NCI-H128 (cell line): Measurements from ENCODE around the gene HBP1.
"Not testable (repeated sequence)": the region's sequence is repeated elsewhere in the genome, so short reads cannot be mapped to it uniquely, and the experiment has no call there.

Experiments used
- DNase-seq: peaks from one replicate; lab custom pipeline; 2025; ENCODE audit not compliant: unreplicated experiment; lab: John Stamatoyannopoulos, UW

HBP1 gene

DNA sequence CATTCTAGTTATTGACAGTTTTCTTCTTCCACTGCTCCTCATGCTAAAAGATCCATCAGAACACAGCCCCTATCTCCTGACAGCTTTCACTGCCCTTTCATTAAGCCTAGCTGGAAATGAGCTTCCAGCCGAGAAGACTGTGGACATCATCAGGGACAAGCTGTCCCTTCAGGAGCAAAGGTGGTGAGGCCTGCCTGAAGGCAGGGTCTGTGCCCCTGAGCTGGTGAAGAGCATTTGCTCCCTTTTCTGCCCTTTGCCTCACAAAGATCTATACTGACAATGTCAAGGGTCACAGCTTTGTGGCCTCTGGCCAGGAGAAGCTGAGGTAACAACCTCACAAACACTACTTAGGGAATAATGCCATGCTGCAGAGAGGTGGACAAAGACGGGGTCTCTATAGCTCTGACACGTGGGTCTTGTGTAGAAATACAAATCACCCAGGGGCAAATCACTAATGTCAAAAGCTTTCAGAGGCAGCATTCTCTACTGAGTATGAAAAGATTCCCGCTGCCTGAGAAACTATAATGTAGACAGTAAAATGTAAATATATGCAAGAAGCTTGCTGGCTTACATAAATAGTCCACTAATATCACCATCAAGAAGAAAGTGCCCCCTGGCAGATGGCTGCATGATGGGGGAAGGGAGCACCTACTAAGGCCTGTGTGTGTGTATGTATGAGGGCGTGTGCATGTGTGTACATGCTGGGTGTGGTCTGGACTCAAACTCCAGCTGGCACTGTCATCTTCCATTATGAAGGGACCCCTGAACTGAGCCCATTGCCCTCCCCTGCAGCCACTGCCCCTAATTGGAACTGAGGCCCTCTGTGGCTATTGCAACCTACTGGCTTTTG lies 55.8 kb downstream of the HBP1 start:
- DNase-seq = no peak

DNA sequence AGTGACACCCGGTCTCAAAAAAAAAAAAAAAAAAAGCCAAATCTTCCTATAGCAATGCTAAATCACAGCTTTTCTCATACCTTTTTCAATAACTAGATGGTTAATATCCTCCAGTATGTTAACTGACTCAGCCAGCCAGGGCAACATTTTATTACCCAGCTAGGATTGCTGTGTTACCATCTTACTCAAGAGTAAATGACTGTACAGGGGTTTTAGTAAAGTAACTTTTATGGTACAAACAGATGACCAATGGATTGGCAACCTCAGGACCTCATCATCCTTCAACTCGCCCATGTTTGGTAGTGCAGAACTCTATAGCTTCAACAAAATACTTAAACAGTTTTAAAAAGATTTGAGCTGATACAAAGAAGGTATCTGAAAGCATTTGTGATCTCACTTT lies 59.5 kb downstream of the HBP1 start:
- no peak for DNase-seq

DNA sequence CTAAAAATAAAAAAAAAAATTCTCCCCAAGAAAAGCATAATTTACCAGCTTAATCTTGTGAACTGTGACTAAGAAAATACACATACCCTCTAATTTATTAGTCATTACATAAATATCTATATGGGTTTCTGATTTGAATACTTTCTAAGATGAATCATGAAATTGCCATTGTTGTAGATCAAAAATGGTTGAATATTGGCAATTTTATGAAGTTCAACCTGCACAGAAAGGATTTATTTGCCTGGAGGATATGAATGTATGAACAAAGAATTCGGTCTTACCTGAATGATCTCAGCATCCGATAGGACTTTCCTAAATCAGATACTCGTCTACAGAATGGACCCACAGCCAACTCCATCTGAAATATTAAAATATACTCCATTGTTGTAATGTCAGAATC lies 61.5 kb downstream of the HBP1 start:
- no peak for DNase-seq

DNA sequence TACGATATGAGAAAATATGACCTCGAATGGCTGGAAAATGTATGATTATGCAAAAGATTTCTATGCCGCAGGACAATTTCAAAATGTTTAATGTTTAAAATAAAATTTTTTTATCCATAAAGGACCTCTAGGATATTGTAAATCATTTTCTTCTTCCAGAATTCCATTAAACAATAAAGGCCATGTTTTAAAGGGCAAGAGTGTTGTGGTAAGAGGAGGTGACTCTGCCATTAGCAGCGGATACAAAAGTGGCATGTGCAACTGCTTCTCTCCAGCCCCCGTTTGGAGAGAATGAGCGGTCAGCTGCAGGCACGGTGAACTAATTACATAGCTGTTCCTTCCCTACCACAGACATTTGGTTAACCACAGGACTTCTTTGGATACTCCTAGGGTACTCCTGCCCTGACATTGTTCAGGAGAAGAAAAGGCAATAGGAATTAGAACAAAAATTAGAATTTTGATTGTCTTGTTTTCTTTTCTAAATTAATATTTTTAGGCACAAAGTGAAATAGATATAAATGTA lies 63.8 kb downstream of the HBP1 start:
- DNase-seq = no peak

DNA sequence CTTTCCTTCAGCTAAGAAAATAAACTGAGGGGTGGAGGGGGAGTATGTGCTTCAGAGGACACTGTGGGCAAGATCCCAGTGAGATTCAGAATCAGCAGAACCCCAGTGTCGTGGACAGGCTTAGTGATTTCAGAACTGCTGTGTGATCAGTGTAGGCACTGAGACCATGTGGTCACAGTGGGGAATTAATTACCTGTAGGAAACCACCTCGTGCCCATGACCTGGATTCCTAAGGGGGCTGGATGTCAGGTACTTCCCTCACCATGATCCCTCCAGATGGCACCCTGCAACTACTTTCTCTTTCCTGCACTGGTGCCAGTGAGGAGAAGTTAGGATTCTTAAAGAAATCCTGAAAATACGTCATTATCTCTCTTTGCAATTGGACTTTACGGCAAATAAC lies 64.4 kb downstream of the HBP1 start:
- DNase-seq = no peak

DNA sequence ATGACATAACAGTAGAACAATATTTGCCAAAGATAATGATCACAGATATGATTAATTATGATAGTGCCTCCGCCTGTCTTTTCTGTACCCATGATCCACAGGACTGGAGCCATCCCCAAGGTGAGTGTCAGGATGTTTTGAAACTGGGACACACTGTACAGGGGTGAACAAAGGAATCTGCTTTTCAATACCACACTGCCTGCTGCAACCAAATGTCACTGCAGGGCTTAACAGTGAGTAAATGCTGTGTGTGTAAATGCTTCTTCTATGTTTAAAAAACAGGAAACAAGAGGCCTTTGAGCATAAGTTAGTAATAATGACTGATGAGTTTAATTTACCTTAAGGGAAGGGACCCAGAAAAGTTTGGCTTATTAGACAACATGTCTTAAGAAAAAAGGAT lies 65.2 kb downstream of the HBP1 start:
- no peak for DNase-seq

DNA sequence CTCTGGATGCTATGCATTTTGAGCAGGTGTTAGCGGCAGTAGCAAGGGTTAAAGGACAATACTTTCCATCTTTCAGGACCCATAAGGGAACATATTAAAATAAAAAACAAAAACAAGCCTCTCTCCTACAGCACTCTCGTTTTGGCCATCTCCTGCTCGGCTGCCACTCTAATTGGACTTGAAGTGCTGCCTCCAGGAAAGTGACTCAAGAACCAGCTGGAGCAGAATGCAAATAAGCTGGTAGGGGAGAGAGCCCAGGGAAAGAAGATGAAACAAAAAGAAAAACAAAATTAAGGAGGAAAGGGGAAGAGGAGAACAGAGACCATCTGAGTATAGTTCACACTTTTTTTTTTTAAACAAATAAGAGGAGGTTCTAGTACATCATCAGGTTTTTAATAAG lies 65.6 kb downstream of the HBP1 start:
- peak; percentile 7 for DNase-seq

DNA sequence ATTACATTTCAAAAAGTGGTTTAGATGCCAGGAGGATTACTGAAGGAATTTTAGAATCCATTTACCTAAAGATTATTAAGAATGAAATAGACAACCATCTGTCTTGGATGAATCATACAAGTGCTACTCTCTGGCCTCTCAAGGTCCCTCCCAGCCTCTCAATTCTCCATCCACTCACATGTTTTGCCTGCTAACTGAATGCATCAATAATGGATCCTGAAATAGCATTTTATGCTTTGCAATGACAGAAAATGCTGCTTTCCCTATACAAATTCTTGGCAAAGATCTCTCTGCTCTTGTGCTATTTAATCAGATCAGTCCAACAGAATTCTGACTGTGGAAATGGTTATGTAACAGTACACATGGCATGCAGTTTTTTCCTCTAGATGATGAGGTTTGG lies 68.1 kb downstream of the HBP1 start:
- DNase-seq = no peak

DNA sequence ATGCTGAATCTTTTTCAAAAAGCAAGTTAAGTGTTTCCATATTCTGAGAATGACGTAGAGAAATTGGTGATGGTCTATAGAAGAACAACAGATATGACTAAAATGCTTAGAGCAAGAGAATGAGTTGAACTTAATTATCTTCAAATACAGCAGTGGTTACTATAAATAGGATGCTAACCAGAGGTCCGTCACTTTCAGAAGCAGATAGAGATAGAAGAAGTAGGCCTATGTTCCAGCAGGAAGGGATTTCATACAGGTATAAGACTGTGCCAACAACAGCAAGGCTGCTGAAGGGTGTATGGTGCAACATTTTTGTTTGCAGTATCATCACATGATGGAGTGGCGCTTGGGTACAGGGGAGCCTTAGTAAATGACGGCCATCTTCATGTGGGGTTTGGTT lies 68.6 kb downstream of the HBP1 start:
- no peak for DNase-seq

DNA sequence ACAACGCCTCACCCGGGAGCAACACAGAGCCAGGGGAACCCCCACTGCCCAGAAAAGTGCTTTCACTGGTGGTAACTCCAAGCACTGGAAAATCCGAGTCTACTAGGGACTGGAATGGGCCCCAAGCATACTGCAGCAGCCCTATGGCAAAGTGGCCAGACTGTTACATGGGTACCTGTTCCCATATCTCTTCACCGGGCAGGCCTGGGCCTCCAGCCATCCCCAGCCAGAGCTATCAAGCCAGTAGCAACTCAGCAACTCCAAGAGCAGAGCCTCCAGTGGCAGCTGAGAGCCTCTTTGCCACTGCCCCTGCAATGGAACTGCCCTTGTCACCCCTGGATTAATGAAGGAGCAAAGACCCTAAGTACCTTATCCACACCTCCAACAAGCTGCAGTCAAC lies 73.5 kb downstream of the HBP1 start:
- DNase-seq = no peak

DNA sequence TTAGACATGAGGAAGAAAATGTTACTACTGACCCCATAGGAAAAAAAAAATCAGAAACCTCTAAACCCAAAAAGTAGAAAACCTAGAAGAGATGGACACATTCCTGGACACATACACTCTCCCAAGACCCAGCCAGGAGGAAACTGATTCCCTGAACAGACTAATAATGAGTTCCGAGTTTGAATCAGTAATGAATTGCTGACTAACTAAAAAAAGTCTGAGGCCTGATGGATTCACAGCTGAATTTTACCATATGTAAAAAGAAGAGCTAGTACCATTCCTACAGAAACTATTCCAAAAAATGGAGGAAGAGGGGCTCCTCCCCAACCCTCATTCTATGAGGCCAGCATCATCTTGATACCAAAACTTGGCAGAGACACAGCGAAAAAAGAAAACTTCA lies 75.8 kb downstream of the HBP1 start:
- no peak for DNase-seq

DNA sequence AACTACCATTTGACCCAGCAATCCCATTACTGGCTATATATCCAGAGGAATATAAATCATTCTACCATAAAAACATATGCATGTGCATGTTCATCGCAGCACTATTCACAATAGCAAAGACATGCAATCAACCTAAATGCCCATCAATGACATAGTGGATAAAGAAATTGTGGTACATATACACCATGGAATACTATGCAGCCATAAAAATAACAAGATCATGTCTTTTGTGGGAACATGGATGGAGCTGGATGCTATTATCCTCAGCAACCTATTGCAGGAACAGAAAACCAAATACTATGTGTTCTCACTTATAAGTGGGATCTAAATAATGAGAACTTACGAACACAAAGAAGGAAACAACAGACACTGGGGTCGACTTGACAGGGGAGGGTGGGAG lies 78.0 kb downstream of the HBP1 start:
- DNase-seq = not testable (repeated sequence)

DNA sequence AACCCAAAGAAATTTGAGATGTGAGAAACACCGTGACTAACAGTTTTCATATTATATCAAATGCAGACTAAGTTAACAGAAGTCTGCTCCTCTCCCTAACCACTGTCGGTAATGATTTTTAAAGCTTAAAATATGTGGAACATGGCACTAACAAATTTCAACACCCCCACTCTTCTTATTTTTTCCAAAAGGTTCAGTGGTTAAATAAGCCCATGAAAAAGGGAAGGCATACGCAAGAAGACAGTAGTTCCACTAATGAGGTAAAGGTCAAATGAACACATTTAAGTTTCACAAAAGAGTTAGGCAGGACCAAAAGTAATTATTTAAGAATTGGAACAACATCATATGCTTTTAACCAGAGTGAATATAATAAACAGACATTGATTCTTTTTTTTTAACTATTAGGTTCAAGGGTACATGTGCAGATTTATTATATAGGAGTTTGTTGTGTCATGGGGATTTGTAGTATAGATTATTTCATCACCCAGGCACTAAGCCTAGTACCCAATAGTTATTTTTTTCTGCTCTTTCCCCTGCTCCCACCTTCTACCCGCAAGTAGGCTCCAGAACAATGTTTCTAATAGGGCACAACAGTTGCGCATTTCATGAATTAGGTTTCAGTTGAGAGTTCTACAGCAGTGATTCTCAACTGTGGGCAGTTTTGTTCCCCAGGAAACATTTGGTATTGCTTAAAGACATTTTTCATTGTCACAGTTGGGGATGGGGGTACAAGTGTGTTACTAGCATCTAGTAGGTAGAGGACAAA lies 79.9 kb downstream of the HBP1 start:
- DNase-seq = no peak

DNA sequence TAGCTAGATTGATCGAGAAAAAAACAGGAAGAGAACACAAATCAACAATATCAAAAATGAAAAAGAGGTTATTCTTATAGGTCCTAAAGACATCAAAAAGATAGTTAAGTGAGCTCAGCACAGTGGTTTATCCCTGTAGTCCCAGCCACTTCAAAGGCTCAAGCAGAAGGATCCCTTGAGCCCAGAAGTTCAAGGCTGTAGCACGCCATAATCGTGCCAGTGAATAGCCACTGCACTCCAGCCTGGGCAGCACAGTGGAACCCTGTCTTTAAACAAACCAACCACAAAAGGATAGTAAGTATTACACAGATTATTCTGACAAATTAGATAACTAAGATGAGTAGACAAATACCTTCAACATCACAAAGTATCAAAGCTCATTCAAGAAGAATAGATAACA lies 83.2 kb downstream of the HBP1 start:
- no peak for DNase-seq
